Ectodermal cell (in vitro differentiated cells): ENCODE measurements around the gene MMRN1.

ENCODE experiments used
- H3K27ac ChIP-seq: 2 replicates; pipeline ENCODE4 v1.7.0; 2013; ENCODE audit warnings: mild to moderate bottlenecking, low read depth, low read length; ENCODE audit not compliant: insufficient read depth, poor library complexity, severe bottlenecking
- H3K27me3 ChIP-seq: 2 replicates; pipeline ENCODE4 v1.7.0; 2013; ENCODE audit warnings: mild to moderate bottlenecking, low read length; ENCODE audit not compliant: insufficient read depth, control insufficient read depth, poor library complexity, severe bottlenecking
- H3K36me3 ChIP-seq: one replicate; pipeline ENCODE4 v1.7.0; 2013; ENCODE audit warnings: low read length; ENCODE audit not compliant: control insufficient read depth, insufficient read depth
- H3K4me1 ChIP-seq: one replicate; pipeline ENCODE4 v1.7.0; 2013; ENCODE audit warnings: low read length; ENCODE audit not compliant: control insufficient read depth, insufficient read depth
- H3K4me3 ChIP-seq: 2 replicates; pipeline ENCODE4 v1.7.0; 2013; ENCODE audit warnings: low read depth, low read length, control low read depth; ENCODE audit not compliant: insufficient read depth
- H3K9me3 ChIP-seq: 2 replicates; pipeline ENCODE4 v1.7.0; 2013; ENCODE audit warnings: mild to moderate bottlenecking, low read length, moderate library complexity; ENCODE audit not compliant: control insufficient read depth
- WGBS, 2 experiments: methylation state at CpG; one replicate each; pipeline ENCODE4 v1.1.7; 2013; ENCODE audit warnings: missing lambda C conversion rate in 2 of 2; 5-methylcytosine and 5-hydroxymethylcytosine counted together

MMRN1 gene

GRCh38 chr4:89939994-89940393 is 45.3 kb downstream of the MMRN1 start:
- H3K4me3 ChIP-seq: no peak overlapping the region
- H3K27ac ChIP-seq: no peak overlapping the region
- H3K9me3 ChIP-seq: no peaks in the 10 kb centered on the region
- no peaks in the 10 kb centered on the region for H3K27me3 ChIP-seq
- no peaks in the 10 kb centered on the region for H3K36me3 ChIP-seq
- no peaks in the 10 kb centered on the region for H3K4me1 ChIP-seq

- Histone ChIP-seq H3K27ac (no peak overlapping the region), H3K4me1 (no peaks in the 10 kb centered on the region), H3K9me3 (no peaks in the 10 kb centered on the region), H3K36me3 (no peaks in the 10 kb centered on the region), H3K4me3 (no peak overlapping the region), H3K27me3 (no peaks in the 10 kb centered on the region)
- 85 to 95% methylated on average over 3 of the region's 3 CpGs for WGBS, 2 experiments
Observed at GRCh38 chr4:89942811-89943210, 48.2 kb downstream of the MMRN1 start.

GRCh38 chr4:89949782-89950387 is 55.2 kb downstream of the MMRN1 start:
- Histone ChIP-seq H3K4me1 (no peaks in the 10 kb centered on the region), H3K27ac (no peak overlapping the region), H3K4me3 (no peak overlapping the region), H3K27me3 (no peaks in the 10 kb centered on the region), H3K36me3 (no peaks in the 10 kb centered on the region), H3K9me3 (no peaks in the 10 kb centered on the region)
- WGBS, 2 experiments: no CpG with 5 or more reads among the region's 2 CpGs

- no peak overlapping the region for H3K27ac ChIP-seq
- WGBS, 2 experiments: 91 to 95% methylated on average over 3 of the region's 3 CpGs
- no peaks in the 10 kb centered on the region for H3K4me1 ChIP-seq
- no peaks in the 10 kb centered on the region for H3K9me3 ChIP-seq
- H3K27me3 ChIP-seq: no peaks in the 10 kb centered on the region
- no peaks in the 10 kb centered on the region for H3K36me3 ChIP-seq
- H3K4me3 ChIP-seq: no peak overlapping the region
Observed at GRCh38 chr4:89952458-89952857, 57.8 kb downstream of the MMRN1 start.

- Histone ChIP-seq H3K4me3 (no peak overlapping the region), H3K36me3 (no peaks in the 10 kb centered on the region), H3K4me1 (no peaks in the 10 kb centered on the region), H3K27ac (no peak overlapping the region), H3K27me3 (no peaks in the 10 kb centered on the region), H3K9me3 (no peaks in the 10 kb centered on the region)
- 88 to 91% methylated on average over 12 to 13 of the region's 13 CpGs for WGBS, 2 experiments
Observed at GRCh38 chr4:89954906-89955695, 60.4 kb downstream of the MMRN1 start.

- 57 to 59% methylated on average over 4 of the region's 4 CpGs for WGBS, 2 experiments
- Histone ChIP-seq H3K4me1 (no peaks in the 10 kb centered on the region), H3K4me3 (no peak overlapping the region), H3K27ac (no peak overlapping the region), H3K27me3 (no peaks in the 10 kb centered on the region), H3K9me3 (no peaks in the 10 kb centered on the region), H3K36me3 (no peaks in the 10 kb centered on the region)
Observed at GRCh38 chr4:89957046-89957926, 62.6 kb downstream of the MMRN1 start.

- H3K4me3 ChIP-seq: no peak overlapping the region
- H3K9me3 ChIP-seq: no peaks in the 10 kb centered on the region
- H3K36me3 ChIP-seq: no peaks in the 10 kb centered on the region
- no peaks in the 10 kb centered on the region for H3K27me3 ChIP-seq
- no peaks in the 10 kb centered on the region for H3K4me1 ChIP-seq
- no peak overlapping the region for H3K27ac ChIP-seq
- WGBS, 2 experiments: 100% methylated on average over 1 to 2 of the region's 2 CpGs
Observed at GRCh38 chr4:89981789-89982334, 87.2 kb downstream of the MMRN1 start.

GRCh38 chr4:89988268-89988667 is 93.6 kb downstream of the MMRN1 start:
- H3K4me1 ChIP-seq: no peaks in the 10 kb centered on the region
- WGBS, 2 experiments: 92 to 100% methylated on average over 2 of the region's 2 CpGs
- H3K27ac ChIP-seq: no peak overlapping the region
- H3K9me3 ChIP-seq: no peaks in the 10 kb centered on the region
- H3K27me3 ChIP-seq: no peaks in the 10 kb centered on the region
- no peak overlapping the region for H3K4me3 ChIP-seq
- no peaks in the 10 kb centered on the region for H3K36me3 ChIP-seq

- Histone ChIP-seq H3K4me3 (no peak overlapping the region), H3K27ac (no peak overlapping the region), H3K9me3 (no peaks in the 10 kb centered on the region), H3K27me3 (no peaks in the 10 kb centered on the region), H3K4me1 (no peaks in the 10 kb centered on the region), H3K36me3 (no peaks in the 10 kb centered on the region)
- WGBS, 2 experiments: 94 to 97% methylated on average over 1 of the region's 1 CpG
Observed at GRCh38 chr4:89992744-89993143, 98.1 kb downstream of the MMRN1 start.
